Activated T-helper 17 cell treated with anti-CD3 and anti-CD28 coated beads, Interleukin-2, amount 50 U/mL, for 72 hours (primary cell): ENCODE data around the gene PHLDB2. TPM values are rescaled to one million over a fixed set of nuclear protein-coding genes. Genes with fewer than 3 reads are reported as not detected.
A peak's percentile ranks its signal among the peaks of the same experiment; 100 is the strongest.
"Not testable (repeated sequence)": the region's sequence is repeated elsewhere in the genome, so short reads cannot be mapped to it uniquely, and the experiment has no call there.

Experiments used
- ATAC-seq: fragments of 150-1000 bp; cut with Tn5 transposase; replicated peaks from 2 replicates; pipeline ENCODE4 v1.10.0; 2021; ENCODE audit warnings: mild to moderate bottlenecking, moderate library complexity
- H3K27ac Mint-ChIP-seq: one replicate; pipeline ENCODE4 v1.8.0; 2022; ENCODE audit warnings: mixed read lengths
- H3K27me3 Mint-ChIP-seq: one replicate; pipeline ENCODE4 v1.8.0; 2022; ENCODE audit warnings: mixed read lengths
- H3K36me3 Mint-ChIP-seq: one replicate; pipeline ENCODE4 v1.8.0; 2022; ENCODE audit warnings: low read depth, mild to moderate bottlenecking, mixed read lengths
- H3K4me1 Mint-ChIP-seq: one replicate; pipeline ENCODE4 v1.8.0; 2022; ENCODE audit warnings: mixed read lengths
- H3K4me3 Mint-ChIP-seq: one replicate; pipeline ENCODE4 v1.8.0; 2022; ENCODE audit warnings: mild to moderate bottlenecking, mixed read lengths
- H3K9me3 Mint-ChIP-seq: one replicate; pipeline ENCODE4 v1.8.0; 2022; ENCODE audit warnings: mixed read lengths
- total RNA-seq, 2 donors: library from RNA; stranded (reverse); gene quantifications; one replicate each; pipeline ENCODE4 v1.2.3, GENCODE V29; 2022

Gene PHLDB2
- 1 to 10 TPM; 2.9 TPM for total RNA-seq

DNA sequence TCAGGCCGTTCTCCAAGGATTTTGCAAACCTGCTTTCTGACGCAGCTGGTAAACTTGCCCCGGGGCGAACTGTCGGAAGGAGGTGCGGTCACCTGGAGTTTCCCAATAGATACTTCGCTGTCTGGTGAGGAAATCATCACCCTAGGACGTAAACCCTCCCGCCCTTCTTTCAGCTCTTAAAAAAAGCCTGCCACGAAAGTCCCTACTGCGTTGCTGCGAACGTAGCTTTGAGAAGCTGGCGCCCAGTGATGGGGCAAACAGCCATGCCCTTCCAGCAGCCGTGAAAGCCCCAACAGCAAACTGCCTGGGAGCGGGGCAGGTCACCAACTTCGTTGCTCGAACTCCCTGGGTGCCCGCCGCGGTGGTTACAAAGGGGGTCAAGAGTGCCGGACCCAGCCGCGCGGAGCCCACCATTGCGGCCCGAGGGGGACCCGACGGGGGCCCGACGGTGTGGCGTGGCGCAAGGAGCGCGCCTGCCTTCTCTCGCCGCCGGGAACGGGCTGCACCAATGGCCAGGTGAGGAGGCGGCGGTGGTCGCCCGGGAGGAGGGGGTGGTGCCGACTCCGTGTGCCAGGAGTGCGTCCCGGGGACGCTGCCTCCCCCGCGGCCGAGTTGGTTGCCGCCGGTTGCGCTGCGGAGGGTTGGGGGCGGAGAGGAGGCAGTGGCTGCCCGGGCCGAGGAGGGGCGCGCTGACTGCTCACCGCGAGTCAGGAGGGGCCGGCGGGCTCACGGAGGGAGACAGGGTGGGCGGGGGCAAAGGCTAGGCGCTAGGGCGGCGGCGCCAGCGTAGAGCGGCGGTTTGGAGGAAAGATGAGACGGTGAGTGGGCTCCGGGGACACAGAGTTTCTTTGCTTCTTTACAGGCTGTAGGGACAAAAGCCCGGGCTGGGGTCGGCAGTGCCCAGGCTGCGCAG is at the start of gene PHLDB2:
Gene PHLDB2 (plus strand): TSS at position 205 of the 913 bp plus-strand sequence. CDS start 24,813 bp downstream, outside the sequence.
- Mint-ChIP-seq H3K27ac (peak within 1 kb of the TSS; percentile 69), H3K9me3 (no peaks in the 10 kb centered on the region), H3K27me3 (no peaks in the 10 kb centered on the region), H3K4me3 (peak within 1 kb of the TSS; percentile 91), H3K36me3 (no peaks in the 10 kb centered on the region), H3K4me1 (peaks cover 10% of the 10 kb centered on the region)
- peak; percentile 66 for ATAC-seq

DNA sequence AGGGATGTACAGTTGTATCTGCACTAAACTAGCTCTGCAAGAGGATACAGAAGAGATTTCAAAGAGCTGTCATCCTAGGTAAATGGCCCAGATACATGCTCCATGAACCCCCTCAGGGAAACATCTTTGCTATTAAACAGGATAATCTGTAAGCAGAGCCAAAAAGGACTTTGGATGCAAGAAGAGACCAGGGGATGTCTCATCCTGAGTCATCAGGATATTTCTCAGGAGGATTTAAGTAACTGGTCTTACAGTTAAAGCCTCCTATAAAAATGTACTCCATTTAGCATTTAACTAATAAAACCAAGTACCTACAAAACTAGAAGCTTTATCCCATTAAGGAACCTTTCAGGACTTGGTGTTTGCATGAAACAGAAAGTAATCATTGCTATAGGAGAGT is 48.2 kb upstream of the PHLDB2 start:
- no peak overlapping the region for H3K27ac Mint-ChIP-seq
- H3K9me3 Mint-ChIP-seq = no peaks in the 10 kb centered on the region
- H3K27me3 Mint-ChIP-seq = no peaks in the 10 kb centered on the region
- no peaks in the 10 kb centered on the region for H3K4me1 Mint-ChIP-seq
- no peak for ATAC-seq
- no peak overlapping the region for H3K4me3 Mint-ChIP-seq
- H3K36me3 Mint-ChIP-seq = no peaks in the 10 kb centered on the region

DNA sequence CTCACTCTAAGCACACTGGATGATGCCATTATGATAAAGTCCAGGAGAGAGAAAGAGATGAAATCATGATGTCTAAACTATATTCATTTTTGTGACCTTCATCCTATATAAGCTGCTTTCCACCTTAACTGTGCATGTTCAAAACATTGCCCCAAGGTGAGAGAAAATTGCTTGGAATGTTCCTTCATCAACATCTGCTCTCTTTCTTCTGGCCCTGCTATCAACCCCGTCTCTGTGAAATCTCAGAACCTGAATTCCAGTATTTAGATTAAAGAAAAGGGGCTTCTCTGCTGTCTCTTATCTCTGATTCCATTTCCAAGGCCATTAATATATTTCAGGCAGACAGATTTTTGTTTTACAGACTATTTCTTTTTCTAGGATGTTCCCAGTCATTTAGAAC is 47.3 kb upstream of the PHLDB2 start:
- H3K27me3 Mint-ChIP-seq = no peaks in the 10 kb centered on the region
- H3K4me1 Mint-ChIP-seq = no peaks in the 10 kb centered on the region
- no peaks in the 10 kb centered on the region for H3K36me3 Mint-ChIP-seq
- H3K27ac Mint-ChIP-seq = no peak overlapping the region
- ATAC-seq = no peak
- no peaks in the 10 kb centered on the region for H3K9me3 Mint-ChIP-seq
- no peak overlapping the region for H3K4me3 Mint-ChIP-seq

DNA sequence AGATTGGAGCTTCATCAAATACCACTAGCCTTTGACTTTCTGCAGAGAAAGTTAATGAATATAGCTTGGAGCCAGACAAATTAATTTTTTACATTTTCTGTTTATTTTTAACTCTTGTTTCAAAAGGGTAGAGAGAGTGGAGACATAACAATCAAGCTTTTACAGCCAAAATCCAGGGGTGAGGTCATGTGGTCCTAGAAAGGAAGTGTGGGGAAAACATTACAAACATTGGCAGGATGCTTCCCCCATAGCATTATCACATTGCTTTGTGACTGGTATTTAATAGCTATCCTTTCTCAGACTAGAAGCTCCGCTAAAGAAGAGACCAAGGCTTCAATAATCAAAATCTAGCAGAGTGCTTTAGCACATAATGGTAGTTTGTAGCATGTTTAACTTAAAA is 46.4 kb upstream of the PHLDB2 start:
- no peak overlapping the region for H3K27ac Mint-ChIP-seq
- H3K9me3 Mint-ChIP-seq = no peaks in the 10 kb centered on the region
- no peak for ATAC-seq

DNA sequence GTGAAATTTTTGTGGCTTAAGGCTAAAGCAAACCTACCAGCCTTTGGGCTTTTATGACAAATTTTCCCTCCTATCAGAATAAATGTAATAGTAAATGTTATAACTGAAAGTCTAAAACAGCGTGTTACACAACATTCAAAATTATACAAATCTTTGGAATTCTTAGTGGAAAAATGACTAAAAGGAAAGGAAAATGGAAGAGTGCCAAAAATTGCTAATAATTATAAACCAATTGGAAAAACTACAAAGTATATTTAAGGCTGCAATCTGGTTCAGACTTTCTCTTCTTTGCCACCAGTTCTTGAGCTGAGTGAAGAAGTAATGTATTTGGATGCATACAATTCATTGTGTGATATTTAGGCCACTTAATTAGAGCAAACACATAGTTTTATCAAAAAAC is 45.6 kb upstream of the PHLDB2 start:
- H3K4me3 Mint-ChIP-seq = no peak overlapping the region
- H3K4me1 Mint-ChIP-seq = no peaks in the 10 kb centered on the region
- no peaks in the 10 kb centered on the region for H3K9me3 Mint-ChIP-seq
- H3K27me3 Mint-ChIP-seq = no peaks in the 10 kb centered on the region
- H3K27ac Mint-ChIP-seq = no peak overlapping the region
- H3K36me3 Mint-ChIP-seq = no peaks in the 10 kb centered on the region
- ATAC-seq = no peak

More for the DNA sequence above, 46.4 kb upstream of the PHLDB2 start:
- Mint-ChIP-seq H3K27me3 (no peaks in the 10 kb centered on the region), H3K4me1 (no peaks in the 10 kb centered on the region), H3K4me3 (no peak overlapping the region), H3K36me3 (no peaks in the 10 kb centered on the region)

DNA sequence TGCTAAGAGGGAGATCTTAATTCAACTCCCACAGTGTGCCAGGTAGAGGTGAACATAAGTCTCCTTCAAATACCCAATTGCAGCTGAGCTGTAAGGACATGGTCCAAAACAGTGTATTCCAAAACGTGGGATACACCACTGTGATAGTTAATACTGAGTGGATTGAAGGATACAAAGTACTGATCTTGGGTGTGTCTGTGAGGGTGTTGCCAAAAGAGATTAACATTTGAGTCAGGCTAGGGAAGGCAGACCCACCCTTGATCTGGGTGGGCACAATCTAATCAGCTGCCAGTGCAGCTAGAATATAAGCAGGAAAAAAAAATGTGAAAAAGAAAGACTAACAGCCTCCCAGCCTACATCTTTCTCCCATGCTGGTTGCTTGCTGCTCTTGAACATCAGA is 45.1 kb upstream of the PHLDB2 start:
- Mint-ChIP-seq H3K27ac (no peak overlapping the region), H3K4me1 (no peaks in the 10 kb centered on the region), H3K4me3 (no peak overlapping the region), H3K9me3 (no peaks in the 10 kb centered on the region), H3K36me3 (no peaks in the 10 kb centered on the region), H3K27me3 (no peaks in the 10 kb centered on the region)
- no peak for ATAC-seq

DNA sequence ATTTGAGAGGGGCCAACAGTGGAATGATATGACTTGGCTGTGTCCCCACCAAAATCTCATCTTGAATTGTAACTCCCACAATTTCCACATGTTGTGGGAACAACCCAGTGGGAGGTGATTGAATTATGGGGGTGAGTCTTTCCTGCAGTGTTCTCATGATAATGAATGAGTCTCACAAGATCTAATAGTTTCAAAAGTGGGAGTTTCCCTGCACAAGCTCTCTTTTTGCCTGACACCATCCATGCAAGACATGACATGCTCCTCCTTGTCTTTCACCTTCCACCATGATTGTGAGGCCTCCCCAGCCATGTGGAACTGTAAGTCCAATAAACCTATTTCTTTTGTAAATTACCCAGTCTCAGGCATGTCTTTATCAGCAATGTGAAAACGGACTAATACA is 42.3 kb upstream of the PHLDB2 start:
- not testable (repeated sequence) for H3K4me1 Mint-ChIP-seq, ATAC-seq, H3K27me3 Mint-ChIP-seq, H3K9me3 Mint-ChIP-seq, H3K36me3 Mint-ChIP-seq, H3K4me3 Mint-ChIP-seq, H3K27ac Mint-ChIP-seq

DNA sequence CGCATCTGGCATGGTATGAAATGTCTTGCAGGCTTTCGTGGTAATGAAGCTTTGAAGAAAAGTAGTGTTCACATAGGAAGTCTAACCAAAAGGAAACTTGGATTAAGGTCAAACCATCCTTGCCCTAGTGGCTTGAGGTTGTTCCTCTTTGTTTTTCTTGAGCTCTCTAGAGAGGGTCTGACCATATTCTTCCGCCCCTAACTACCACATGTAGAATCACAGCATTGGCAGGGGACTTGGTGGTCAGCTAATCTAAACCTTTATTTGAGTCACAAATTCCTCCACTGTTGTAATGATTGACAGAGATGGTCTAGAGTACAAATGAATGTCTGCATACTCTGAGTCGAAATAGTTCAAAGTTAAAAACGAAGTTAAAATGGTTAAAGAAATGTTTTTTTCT is 39.1 kb upstream of the PHLDB2 start:
- ATAC-seq = no peak
- Mint-ChIP-seq H3K27me3 (no peaks in the 10 kb centered on the region), H3K27ac (no peak overlapping the region), H3K4me1 (no peaks in the 10 kb centered on the region), H3K9me3 (peaks cover 5% of the 10 kb centered on the region), H3K4me3 (no peak overlapping the region), H3K36me3 (no peaks in the 10 kb centered on the region)

DNA sequence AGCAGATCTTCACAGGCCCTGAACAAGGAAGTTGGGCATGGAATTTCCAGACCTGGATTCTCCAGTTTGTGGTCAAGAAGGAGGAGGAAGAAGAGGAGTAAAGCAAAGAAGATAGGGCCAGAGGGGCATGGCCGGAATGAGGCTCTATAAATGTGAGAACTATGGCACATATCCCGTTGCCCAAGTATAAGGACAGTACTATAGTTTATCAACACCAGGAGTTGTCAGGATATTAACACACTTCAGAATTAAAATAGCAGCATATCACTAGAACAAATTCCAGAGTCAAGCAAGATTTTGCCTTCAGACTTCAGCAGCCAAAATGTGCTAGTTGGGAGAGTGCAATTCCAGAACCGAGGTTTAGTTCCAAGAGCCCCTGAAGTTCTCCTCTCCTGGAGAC is 38.4 kb upstream of the PHLDB2 start:
- Mint-ChIP-seq H3K27me3 (no peaks in the 10 kb centered on the region), H3K36me3 (no peaks in the 10 kb centered on the region), H3K4me3 (no peak overlapping the region), H3K27ac (no peak overlapping the region), H3K9me3 (peaks cover 5% of the 10 kb centered on the region), H3K4me1 (no peaks in the 10 kb centered on the region)
- ATAC-seq = no peak

DNA sequence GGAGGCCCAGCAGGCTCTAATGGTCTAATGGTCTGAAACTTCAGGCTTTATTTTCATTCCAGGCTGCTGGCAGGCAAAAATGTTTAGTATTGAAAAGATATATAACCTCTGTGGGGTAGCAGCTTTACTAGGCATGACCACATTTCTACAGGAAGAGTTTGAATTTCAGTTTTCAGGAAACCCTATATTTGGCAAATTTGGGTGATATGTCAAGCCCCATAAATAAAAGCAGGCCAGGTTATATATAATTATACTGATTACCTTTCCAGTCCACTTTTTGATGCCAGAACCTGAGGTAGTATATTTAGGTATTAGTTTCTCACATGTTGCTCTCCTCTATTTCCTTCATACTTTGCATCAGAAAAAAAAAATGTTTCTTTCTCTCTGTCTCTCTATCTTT is 37.2 kb upstream of the PHLDB2 start:
- peaks cover 5% of the 10 kb centered on the region for H3K9me3 Mint-ChIP-seq
- H3K27ac Mint-ChIP-seq = no peak overlapping the region
- H3K27me3 Mint-ChIP-seq = no peaks in the 10 kb centered on the region
- no peaks in the 10 kb centered on the region for H3K36me3 Mint-ChIP-seq
- H3K4me1 Mint-ChIP-seq = no peaks in the 10 kb centered on the region
- no peak for ATAC-seq
- no peak overlapping the region for H3K4me3 Mint-ChIP-seq

DNA sequence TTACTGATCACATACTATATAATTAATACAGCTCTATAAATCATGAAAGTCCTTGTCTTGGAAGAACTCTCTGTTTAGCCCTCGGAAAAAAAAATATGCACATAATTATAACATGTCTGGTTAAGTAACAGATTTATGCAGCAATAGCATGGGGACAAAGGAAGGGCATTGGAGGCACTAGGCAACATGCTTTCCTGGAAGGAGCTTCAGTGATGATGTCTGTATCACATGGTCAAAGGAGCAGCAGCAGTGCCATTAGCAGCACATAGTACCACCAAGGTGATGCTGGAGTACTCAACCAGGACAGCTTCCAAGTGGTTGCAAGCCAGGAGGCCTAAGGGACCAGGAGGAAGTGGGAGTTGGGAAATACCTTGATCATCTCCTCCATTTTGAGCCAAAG is 36.3 kb upstream of the PHLDB2 start:
- Mint-ChIP-seq H3K36me3 (no peaks in the 10 kb centered on the region), H3K27ac (no peak overlapping the region), H3K27me3 (no peaks in the 10 kb centered on the region), H3K4me1 (no peaks in the 10 kb centered on the region), H3K9me3 (peaks cover 5% of the 10 kb centered on the region), H3K4me3 (no peak overlapping the region)
- no peak for ATAC-seq

DNA sequence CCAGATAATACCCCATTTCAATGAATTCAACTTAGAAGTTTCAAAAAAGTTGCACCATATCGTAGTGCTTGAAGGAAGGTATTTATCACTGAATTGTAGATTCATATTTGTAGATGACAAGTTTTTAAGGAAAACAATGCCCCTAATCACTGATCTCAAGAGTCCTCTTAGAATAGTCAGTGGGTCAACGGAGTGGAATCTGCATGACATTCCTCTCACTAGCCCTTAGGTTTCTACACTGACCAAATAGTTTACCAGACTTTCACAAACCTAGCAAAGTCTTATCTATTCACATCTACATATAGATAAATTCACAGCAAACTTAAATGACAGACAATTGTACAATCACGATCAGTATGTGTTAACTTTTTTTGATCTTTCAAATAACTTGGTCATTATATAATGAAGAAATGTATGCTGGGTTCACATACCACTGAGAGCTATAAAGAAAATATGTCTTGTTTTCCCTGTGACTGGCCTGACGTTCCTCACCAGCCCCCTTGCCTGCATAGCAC is 35.7 kb upstream of the PHLDB2 start:
- H3K4me1 Mint-ChIP-seq = no peaks in the 10 kb centered on the region
- no peaks in the 10 kb centered on the region for H3K27me3 Mint-ChIP-seq
- H3K9me3 Mint-ChIP-seq = peaks cover 5% of the 10 kb centered on the region
- no peaks in the 10 kb centered on the region for H3K36me3 Mint-ChIP-seq
- H3K27ac Mint-ChIP-seq = no peak overlapping the region
- no peak for ATAC-seq
- no peak overlapping the region for H3K4me3 Mint-ChIP-seq

DNA sequence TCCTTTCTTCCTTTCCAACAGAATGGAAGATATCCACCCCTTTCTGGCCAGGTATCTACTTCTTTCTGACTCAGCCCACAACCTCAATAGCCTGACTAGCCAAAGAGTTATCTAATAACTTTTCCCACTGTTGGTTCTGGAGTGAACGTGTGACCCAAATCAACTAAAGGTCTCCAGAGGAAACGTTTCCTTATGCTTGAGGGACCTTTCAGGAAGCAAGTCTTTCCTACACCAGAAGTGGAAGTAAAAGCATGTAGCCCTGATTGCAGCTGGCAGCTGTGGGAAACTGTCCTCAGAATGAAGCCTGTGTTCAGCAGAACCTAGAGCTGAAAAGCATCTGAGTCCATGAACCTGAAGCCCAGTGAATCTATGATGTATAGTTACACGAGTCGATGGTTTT is 34.7 kb upstream of the PHLDB2 start:
- H3K4me1 Mint-ChIP-seq = no peaks in the 10 kb centered on the region

DNA sequence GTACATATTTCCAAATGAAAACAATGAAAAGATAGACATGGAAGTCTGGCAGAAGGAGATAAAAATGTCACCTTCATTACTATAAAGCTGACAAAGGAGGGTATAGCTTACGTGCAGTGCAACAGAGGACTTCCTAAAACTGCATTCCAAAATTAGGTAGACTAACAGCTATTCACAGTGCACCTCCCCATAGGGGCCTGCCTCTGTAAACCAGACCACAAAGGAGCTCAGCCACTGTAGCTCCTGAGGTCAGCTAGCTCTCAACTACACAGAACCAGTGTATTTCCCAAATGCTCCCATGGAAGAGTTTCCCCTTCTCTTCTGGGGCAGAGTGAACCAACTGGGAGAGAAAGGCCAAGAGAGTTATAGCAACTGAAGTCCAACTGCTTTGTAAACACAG is 31.2 kb upstream of the PHLDB2 start:
- H3K36me3 Mint-ChIP-seq = no peaks in the 10 kb centered on the region
- peaks cover 7% of the 10 kb centered on the region for H3K4me1 Mint-ChIP-seq
- no peaks in the 10 kb centered on the region for H3K9me3 Mint-ChIP-seq
- H3K27me3 Mint-ChIP-seq = no peaks in the 10 kb centered on the region
- no peak overlapping the region for H3K27ac Mint-ChIP-seq
- no peak overlapping the region for H3K4me3 Mint-ChIP-seq
- no peak for ATAC-seq

More for the DNA sequence above, 34.7 kb upstream of the PHLDB2 start:
- Mint-ChIP-seq H3K9me3 (peaks cover 5% of the 10 kb centered on the region), H3K27ac (no peak overlapping the region), H3K36me3 (no peaks in the 10 kb centered on the region), H3K4me3 (no peak overlapping the region), H3K27me3 (no peaks in the 10 kb centered on the region)
- ATAC-seq = no peak

DNA sequence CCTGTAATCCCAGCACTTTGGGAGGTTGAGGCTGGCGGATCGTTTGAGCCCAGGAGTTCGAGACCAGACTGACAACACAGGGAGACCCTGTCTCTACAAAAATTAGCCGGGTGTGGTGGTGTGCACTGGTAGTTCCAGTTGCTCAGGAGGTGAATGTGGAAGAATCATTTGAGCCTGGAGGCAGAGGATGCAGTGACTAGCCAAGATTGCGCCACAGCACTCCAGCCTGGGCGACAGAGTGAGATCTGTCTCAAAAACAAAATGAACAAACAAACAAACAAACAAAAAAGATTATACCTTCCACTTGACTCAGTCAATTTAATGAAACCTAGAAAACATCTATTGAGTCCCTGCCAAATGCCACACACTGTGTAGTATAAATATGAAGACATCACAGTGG is 30.5 kb upstream of the PHLDB2 start:
- Mint-ChIP-seq H3K27ac (no peak overlapping the region), H3K4me3 (no peak overlapping the region), H3K36me3 (no peaks in the 10 kb centered on the region), H3K27me3 (no peaks in the 10 kb centered on the region), H3K4me1 (peaks cover 7% of the 10 kb centered on the region), H3K9me3 (no peaks in the 10 kb centered on the region)
- ATAC-seq = no peak
